GM23338 (cell line): ENCODE results near the gene DYRK1A. TPM values are rescaled to one million over a fixed set of nuclear protein-coding genes. Genes with fewer than 3 reads are reported as not detected.

Experiments
- ATAC-seq: fragments of 200-7000 bp; cut with Tn5 transposase; 3 replicates; pipeline ENCODE4 v1.9.1; 2020
- DNase-seq: peaks from one replicate; pipeline ENCODE4 v3.0.0-alpha.2; 2015; ENCODE audit warnings: low spot score
- H2AFZ ChIP-seq: fragments of 200-600 bp; sonication (generic); 2 replicates; pipeline ENCODE4 v1.8.0; 2016; ENCODE audit warnings: antibody characterized with exemption, mild to moderate bottlenecking, moderate library complexity
- H3F3A ChIP-seq: fragments of 200-600 bp; sonication (generic); replicated peaks from 2 replicates; pipeline ENCODE4 v1.8.0; 2017; ENCODE audit warnings: antibody characterized with exemption, mixed run types, low read depth
- H3K27ac ChIP-seq: fragments of 200-600 bp; sonication (generic); 2 replicates; pipeline ENCODE4 v1.6.1; 2016; ENCODE audit warnings: low read depth
- H3K27me3 ChIP-seq: fragments of 200-600 bp; sonication (generic); 2 replicates; pipeline ENCODE4 v1.8.0; 2016; ENCODE audit warnings: mild to moderate bottlenecking, mixed run types, moderate library complexity; ENCODE audit not compliant: insufficient read depth
- H3K36me3 ChIP-seq: fragments of 200-600 bp; sonication (generic); 2 replicates; pipeline ENCODE4 v1.8.0; 2016; ENCODE audit warnings: mild to moderate bottlenecking; ENCODE audit not compliant: insufficient read depth
- H3K4me1 ChIP-seq: fragments of 200-600 bp; sonication (generic); 2 replicates; pipeline ENCODE4 v1.8.0; 2016; ENCODE audit warnings: mild to moderate bottlenecking, moderate library complexity; ENCODE audit not compliant: insufficient read depth
- H3K4me2 ChIP-seq: fragments of 200-600 bp; sonication (generic); 2 replicates; pipeline ENCODE4 v1.7.1; 2017; ENCODE audit warnings: mixed run types
- H3K4me3 ChIP-seq: fragments of 200-600 bp; sonication (generic); 2 replicates; pipeline ENCODE4 v1.6.1; 2016; ENCODE audit warnings: mixed run types
- H3K79me2 ChIP-seq: fragments of 200-600 bp; sonication (generic); replicated peaks from 2 replicates; pipeline ENCODE4 v1.8.0; 2017; ENCODE audit warnings: mild to moderate bottlenecking; ENCODE audit not compliant: insufficient read depth
- H3K9me2 ChIP-seq: fragments of 200-600 bp; sonication (generic); 2 replicates; pipeline ENCODE4 v1.8.0; 2017; ENCODE audit not compliant: insufficient read depth
- H4K20me1 ChIP-seq: fragments of 200-600 bp; sonication (generic); replicated peaks from 2 replicates; pipeline ENCODE4 v1.8.0; 2017; ENCODE audit warnings: mild to moderate bottlenecking; ENCODE audit not compliant: insufficient read depth
- H3K27ac Mint-ChIP-seq: 2 replicates; pipeline ENCODE4 v1.8.0; 2020; ENCODE audit warnings: inconsistent platforms, mild to moderate bottlenecking, moderate library complexity, mixed read lengths
- H3K27me3 Mint-ChIP-seq: 3 replicates; pipeline ENCODE4 v1.8.0; 2022; ENCODE audit warnings: low read depth, mild to moderate bottlenecking, moderate library complexity, mixed read lengths, inconsistent platforms; ENCODE audit not compliant: insufficient read depth, poor library complexity
- H3K36me3 Mint-ChIP-seq: 3 replicates; pipeline ENCODE4 v1.8.0; 2021; ENCODE audit warnings: low read depth, mild to moderate bottlenecking, inconsistent platforms, moderate library complexity, mixed read lengths
- H3K4me1 Mint-ChIP-seq: 3 replicates; pipeline ENCODE4 v1.8.0; 2020; ENCODE audit warnings: mild to moderate bottlenecking, inconsistent platforms, mixed read lengths
- H3K4me3 Mint-ChIP-seq: 3 replicates; pipeline ENCODE4 v1.8.0; 2021; ENCODE audit warnings: moderate library complexity, mild to moderate bottlenecking, inconsistent platforms, mixed read lengths
- H3K9me3 Mint-ChIP-seq: 3 replicates; pipeline ENCODE4 v1.8.0; 2020; ENCODE audit warnings: moderate library complexity, mild to moderate bottlenecking, inconsistent platforms, mixed read lengths
- CREB1 ChIP-seq: fragments of 250-450 bp; sonication (Bioruptor Pico); IDR thresholded peaks from 2 replicates; pipeline ENCODE4 v1.5.0; 2020; ENCODE audit warnings: low read depth, mild to moderate bottlenecking, moderate library complexity
- EZH2 ChIP-seq: fragments of 200-600 bp; sonication (generic); IDR thresholded peaks from one replicate; pipeline ENCODE4 v1.8.0; 2017; ENCODE audit warnings: antibody characterized with exemption, mild to moderate bottlenecking, low read depth; ENCODE audit not compliant: unreplicated experiment
- EZH2phosphoT487 ChIP-seq: fragments of 200-600 bp; sonication (generic); IDR thresholded peaks from one replicate; pipeline ENCODE4 v1.8.1; 2018; ENCODE audit warnings: antibody characterized with exemption; ENCODE audit not compliant: unreplicated experiment
- JUNB ChIP-seq: IDR thresholded peaks from one replicate; pipeline ENCODE4 v1.6.1; 2016; ENCODE audit warnings: antibody characterized with exemption; ENCODE audit not compliant: unreplicated experiment
- NANOG ChIP-seq: IDR thresholded peaks from 2 replicates; pipeline ENCODE4 v1.6.1; 2016; ENCODE audit warnings: antibody characterized with exemption, borderline replicate concordance
- POLR2AphosphoS5 ChIP-seq: IDR thresholded peaks from 2 replicates; pipeline ENCODE4 v1.6.1; 2016; ENCODE audit warnings: antibody characterized with exemption, low read depth
- STAT1 ChIP-seq: IDR thresholded peaks from one replicate; pipeline ENCODE4 v1.6.1; 2016; ENCODE audit warnings: antibody characterized with exemption; ENCODE audit not compliant: unreplicated experiment
- ZNF114 ChIP-seq: fragments of 250-450 bp; sonication (Bioruptor Pico); IDR thresholded peaks from 2 replicates; pipeline ENCODE4 v1.5.0; 2020; ENCODE audit warnings: mild to moderate bottlenecking, moderate library complexity
- ZNF331 ChIP-seq: fragments of 250-450 bp; sonication (Bioruptor Pico); IDR thresholded peaks from 2 replicates; pipeline ENCODE4 v1.5.0; 2020; ENCODE audit warnings: low read depth, mild to moderate bottlenecking, moderate library complexity
- polyA plus RNA-seq: library from polyadenylated mRNA; unstranded; fragments of >200 nt; fragmentation: Nextera tagmentation; extraction: Ambion mirVana; gene quantifications from 2 replicates; pipeline ENCODE4 v1.2.1, GENCODE V29; 2016
- total RNA-seq: library from RNA; depleted of rRNA; stranded (reverse); fragments of >200 nt; shearing (Covaris generic); gene quantifications from 2 replicates; pipeline ENCODE4 v1.2.3, GENCODE V29; 2014
- TF ChIP-seq, protein P1 (sequence below): IDR thresholded peaks from 2 replicates; pipeline ENCODE4 v1.6.1; 2016; ENCODE audit warnings: antibody characterized with exemption
- TF ChIP-seq, protein P2 (sequence below): fragments of 250-450 bp; sonication (Bioruptor Pico); IDR thresholded peaks from 2 replicates; pipeline ENCODE4 v1.5.0; 2020; ENCODE audit warnings: mild to moderate bottlenecking, moderate library complexity
- TF ChIP-seq, protein P3 (sequence below), 2 experiments: fragments of 200-600 bp in 1 of 2; sonication (generic) in 1 of 2; conservative IDR thresholded peaks; 2 replicates each; pipeline versions ENCODE4 v1.5.1 to v1.6.1; 2016 to 2017; ENCODE audit warnings: antibody characterized with exemption in 2 of 2, low read depth in 2 of 2, mild to moderate bottlenecking in 2 of 2, moderate library complexity in 1 of 2
- TF ChIP-seq, protein P4 (sequence below): IDR thresholded peaks from one replicate; pipeline ENCODE4 v1.6.1; 2018; ENCODE audit warnings: antibody characterized with exemption; ENCODE audit not compliant: unreplicated experiment

The DYRK1A gene
- total and polyA plus RNA-seq, 2 experiments from 2014 or later, result 10.3 to 84.7 TPM

DNA sequence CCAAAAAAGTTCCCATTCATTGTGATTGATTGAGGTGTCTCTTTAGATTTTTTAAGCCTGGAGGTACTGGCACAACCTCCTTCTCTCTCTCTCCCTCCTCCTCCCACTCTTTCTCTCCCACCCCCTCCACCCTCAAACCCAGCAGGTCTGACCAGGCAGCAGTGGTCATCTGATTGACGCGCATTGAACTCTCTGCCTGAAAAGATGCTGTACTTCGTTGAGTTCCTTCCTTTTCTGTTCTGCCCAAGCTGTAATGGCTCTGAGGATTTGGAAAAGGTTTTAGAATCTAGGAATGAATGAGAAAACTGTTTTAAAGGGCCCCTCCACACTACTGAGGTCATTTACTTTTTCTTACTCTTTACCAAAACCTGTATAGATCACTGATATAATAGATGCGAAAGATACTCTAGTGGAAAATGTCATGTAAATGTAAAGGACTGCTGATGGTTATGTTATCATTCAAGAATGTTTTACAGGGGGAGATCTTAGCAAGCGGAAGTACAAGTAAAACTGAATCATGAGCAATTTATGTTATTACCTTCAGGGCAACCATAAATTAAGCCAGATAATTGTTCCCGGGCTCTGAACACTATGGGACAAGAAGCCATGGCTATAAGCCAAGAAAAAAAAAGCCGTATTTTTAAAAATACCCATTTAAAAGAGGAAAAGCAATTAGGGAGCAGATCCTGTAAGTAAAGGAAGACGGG lies 25.2 kb upstream of the DYRK1A start:
- peak overlapping the region; percentile 56; the same call in 1 of the 2 replicates for H2AFZ ChIP-seq
- no peak overlapping the region for H3K27ac Mint-ChIP-seq
- no peaks in the 10 kb centered on the region for H3K79me2 ChIP-seq
- H3K36me3 ChIP-seq, result no peaks in the 10 kb centered on the region
- no peak overlapping the region for H3K4me3 ChIP-seq
- H3K4me1 Mint-ChIP-seq, result peaks cover 12% of the 10 kb centered on the region
- H3K9me3 Mint-ChIP-seq, result no peaks in the 10 kb centered on the region; the same call in 2 of the 3 replicates
- H3K27ac ChIP-seq, result no peak overlapping the region
- peaks cover 3% of the 10 kb centered on the region for H3K27me3 Mint-ChIP-seq
- H3K9me2 ChIP-seq, result no peaks in the 10 kb centered on the region
- H3K4me3 Mint-ChIP-seq, result no peak overlapping the region
- no peaks in the 10 kb centered on the region for H3F3A ChIP-seq
- H4K20me1 ChIP-seq, result no peaks in the 10 kb centered on the region
- no peak overlapping the region for H3K4me2 ChIP-seq
- DNase-seq (no peak), ATAC-seq (peak; percentile 71)
- no peak for TF ChIP-seq NANOG
- no peak for TF ChIP-seq STAT1
- no peak for TF ChIP-seq ZNF114
- no peak for TF ChIP-seq EZH2
- TF ChIP-seq, protein P1, sequence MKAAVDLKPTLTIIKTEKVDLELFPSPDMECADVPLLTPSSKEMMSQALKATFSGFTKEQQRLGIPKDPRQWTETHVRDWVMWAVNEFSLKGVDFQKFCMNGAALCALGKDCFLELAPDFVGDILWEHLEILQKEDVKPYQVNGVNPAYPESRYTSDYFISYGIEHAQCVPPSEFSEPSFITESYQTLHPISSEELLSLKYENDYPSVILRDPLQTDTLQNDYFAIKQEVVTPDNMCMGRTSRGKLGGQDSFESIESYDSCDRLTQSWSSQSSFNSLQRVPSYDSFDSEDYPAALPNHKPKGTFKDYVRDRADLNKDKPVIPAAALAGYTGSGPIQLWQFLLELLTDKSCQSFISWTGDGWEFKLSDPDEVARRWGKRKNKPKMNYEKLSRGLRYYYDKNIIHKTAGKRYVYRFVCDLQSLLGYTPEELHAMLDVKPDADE, result no peak
- no peak for TF ChIP-seq POLR2AphosphoS5
- TF ChIP-seq, protein P2, sequence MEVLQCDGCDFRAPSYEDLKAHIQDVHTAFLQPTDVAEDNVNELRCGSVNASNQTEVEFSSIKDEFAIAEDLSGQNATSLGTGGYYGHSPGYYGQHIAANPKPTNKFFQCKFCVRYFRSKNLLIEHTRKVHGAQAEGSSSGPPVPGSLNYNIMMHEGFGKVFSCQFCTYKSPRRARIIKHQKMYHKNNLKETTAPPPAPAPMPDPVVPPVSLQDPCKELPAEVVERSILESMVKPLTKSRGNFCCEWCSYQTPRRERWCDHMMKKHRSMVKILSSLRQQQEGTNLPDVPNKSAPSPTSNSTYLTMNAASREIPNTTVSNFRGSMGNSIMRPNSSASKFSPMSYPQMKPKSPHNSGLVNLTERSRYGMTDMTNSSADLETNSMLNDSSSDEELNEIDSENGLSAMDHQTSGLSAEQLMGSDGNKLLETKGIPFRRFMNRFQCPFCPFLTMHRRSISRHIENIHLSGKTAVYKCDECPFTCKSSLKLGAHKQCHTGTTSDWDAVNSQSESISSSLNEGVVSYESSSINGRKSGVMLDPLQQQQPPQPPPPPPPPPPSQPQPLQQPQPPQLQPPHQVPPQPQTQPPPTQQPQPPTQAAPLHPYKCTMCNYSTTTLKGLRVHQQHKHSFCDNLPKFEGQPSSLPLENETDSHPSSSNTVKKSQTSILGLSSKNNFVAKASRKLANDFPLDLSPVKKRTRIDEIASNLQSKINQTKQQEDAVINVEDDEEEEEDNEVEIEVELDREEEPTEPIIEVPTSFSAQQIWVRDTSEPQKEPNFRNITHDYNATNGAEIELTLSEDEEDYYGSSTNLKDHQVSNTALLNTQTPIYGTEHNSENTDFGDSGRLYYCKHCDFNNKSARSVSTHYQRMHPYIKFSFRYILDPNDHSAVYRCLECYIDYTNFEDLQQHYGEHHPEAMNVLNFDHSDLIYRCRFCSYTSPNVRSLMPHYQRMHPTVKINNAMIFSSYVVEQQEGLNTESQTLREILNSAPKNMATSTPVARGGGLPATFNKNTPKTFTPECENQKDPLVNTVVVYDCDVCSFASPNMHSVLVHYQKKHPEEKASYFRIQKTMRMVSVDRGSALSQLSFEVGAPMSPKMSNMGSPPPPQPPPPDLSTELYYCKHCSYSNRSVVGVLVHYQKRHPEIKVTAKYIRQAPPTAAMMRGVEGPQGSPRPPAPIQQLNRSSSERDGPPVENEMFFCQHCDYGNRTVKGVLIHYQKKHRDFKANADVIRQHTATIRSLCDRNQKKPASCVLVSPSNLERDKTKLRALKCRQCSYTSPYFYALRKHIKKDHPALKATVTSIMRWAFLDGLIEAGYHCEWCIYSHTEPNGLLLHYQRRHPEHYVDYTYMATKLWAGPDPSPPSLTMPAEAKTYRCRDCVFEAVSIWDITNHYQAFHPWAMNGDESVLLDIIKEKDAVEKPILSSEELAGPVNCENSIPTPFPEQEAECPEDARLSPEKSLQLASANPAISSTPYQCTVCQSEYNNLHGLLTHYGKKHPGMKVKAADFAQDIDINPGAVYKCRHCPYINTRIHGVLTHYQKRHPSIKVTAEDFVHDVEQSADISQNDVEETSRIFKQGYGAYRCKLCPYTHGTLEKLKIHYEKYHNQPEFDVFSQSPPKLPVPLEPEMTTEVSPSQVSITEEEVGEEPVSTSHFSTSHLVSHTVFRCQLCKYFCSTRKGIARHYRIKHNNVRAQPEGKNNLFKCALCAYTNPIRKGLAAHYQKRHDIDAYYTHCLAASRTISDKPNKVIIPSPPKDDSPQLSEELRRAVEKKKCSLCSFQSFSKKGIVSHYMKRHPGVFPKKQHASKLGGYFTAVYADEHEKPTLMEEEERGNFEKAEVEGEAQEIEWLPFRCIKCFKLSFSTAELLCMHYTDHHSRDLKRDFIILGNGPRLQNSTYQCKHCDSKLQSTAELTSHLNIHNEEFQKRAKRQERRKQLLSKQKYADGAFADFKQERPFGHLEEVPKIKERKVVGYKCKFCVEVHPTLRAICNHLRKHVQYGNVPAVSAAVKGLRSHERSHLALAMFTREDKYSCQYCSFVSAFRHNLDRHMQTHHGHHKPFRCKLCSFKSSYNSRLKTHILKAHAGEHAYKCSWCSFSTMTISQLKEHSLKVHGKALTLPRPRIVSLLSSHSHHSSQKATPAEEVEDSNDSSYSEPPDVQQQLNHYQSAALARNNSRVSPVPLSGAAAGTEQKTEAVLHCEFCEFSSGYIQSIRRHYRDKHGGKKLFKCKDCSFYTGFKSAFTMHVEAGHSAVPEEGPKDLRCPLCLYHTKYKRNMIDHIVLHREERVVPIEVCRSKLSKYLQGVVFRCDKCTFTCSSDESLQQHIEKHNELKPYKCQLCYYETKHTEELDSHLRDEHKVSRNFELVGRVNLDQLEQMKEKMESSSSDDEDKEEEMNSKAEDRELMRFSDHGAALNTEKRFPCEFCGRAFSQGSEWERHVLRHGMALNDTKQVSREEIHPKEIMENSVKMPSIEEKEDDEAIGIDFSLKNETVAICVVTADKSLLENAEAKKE (CRISPR knock-in tag), result no peak
- TF ChIP-seq, protein P3, sequence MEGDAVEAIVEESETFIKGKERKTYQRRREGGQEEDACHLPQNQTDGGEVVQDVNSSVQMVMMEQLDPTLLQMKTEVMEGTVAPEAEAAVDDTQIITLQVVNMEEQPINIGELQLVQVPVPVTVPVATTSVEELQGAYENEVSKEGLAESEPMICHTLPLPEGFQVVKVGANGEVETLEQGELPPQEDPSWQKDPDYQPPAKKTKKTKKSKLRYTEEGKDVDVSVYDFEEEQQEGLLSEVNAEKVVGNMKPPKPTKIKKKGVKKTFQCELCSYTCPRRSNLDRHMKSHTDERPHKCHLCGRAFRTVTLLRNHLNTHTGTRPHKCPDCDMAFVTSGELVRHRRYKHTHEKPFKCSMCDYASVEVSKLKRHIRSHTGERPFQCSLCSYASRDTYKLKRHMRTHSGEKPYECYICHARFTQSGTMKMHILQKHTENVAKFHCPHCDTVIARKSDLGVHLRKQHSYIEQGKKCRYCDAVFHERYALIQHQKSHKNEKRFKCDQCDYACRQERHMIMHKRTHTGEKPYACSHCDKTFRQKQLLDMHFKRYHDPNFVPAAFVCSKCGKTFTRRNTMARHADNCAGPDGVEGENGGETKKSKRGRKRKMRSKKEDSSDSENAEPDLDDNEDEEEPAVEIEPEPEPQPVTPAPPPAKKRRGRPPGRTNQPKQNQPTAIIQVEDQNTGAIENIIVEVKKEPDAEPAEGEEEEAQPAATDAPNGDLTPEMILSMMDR (conservative IDR thresholded peaks at IDR 0.05; ENCODE audit: low read depth in 2 of 2), result no peak
- no peak for TF ChIP-seq JUNB
- TF ChIP-seq CREB1, result no peak
- TF ChIP-seq EZH2phosphoT487, result no peak
- TF ChIP-seq ZNF331 (CRISPR knock-in tag), result no peak
- TF ChIP-seq, protein P4, sequence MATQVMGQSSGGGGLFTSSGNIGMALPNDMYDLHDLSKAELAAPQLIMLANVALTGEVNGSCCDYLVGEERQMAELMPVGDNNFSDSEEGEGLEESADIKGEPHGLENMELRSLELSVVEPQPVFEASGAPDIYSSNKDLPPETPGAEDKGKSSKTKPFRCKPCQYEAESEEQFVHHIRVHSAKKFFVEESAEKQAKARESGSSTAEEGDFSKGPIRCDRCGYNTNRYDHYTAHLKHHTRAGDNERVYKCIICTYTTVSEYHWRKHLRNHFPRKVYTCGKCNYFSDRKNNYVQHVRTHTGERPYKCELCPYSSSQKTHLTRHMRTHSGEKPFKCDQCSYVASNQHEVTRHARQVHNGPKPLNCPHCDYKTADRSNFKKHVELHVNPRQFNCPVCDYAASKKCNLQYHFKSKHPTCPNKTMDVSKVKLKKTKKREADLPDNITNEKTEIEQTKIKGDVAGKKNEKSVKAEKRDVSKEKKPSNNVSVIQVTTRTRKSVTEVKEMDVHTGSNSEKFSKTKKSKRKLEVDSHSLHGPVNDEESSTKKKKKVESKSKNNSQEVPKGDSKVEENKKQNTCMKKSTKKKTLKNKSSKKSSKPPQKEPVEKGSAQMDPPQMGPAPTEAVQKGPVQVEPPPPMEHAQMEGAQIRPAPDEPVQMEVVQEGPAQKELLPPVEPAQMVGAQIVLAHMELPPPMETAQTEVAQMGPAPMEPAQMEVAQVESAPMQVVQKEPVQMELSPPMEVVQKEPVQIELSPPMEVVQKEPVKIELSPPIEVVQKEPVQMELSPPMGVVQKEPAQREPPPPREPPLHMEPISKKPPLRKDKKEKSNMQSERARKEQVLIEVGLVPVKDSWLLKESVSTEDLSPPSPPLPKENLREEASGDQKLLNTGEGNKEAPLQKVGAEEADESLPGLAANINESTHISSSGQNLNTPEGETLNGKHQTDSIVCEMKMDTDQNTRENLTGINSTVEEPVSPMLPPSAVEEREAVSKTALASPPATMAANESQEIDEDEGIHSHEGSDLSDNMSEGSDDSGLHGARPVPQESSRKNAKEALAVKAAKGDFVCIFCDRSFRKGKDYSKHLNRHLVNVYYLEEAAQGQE, result no peak
- H3K27me3 ChIP-seq, result no peaks in the 10 kb centered on the region
- no peaks in the 10 kb centered on the region for H3K36me3 Mint-ChIP-seq
- H3K4me1 ChIP-seq, result peaks cover 5% of the 10 kb centered on the region
